Activated CD4-positive, CD25-positive, alpha-beta regulatory T cell treated with anti-CD3 and anti-CD28 coated beads, Interleukin-2, amount 50 U/mL, for 24 hours (primary cell): ENCODE measurements around the gene STK11.

Source experiments
- ATAC-seq, 2 donors: fragments of 150-1000 bp; cut with Tn5 transposase; one replicate each; pipeline ENCODE4 v1.10.0; 2021; ENCODE audit warnings: mild to moderate bottlenecking in 1 of 2, moderate library complexity in 1 of 2

Gene STK11

GRCh38 chr19:1211494-1212234 is 6.1 kb downstream of the STK11 start:
- ATAC-seq: no peak

- ATAC-seq: peak; percentile 87 to 94
Measured at GRCh38 chr19:1213391-1214286, 8.1 kb downstream of the STK11 start.

- ATAC-seq: no peak
Measured at GRCh38 chr19:1214299-1214861, 8.8 kb downstream of the STK11 start.

- ATAC-seq: no peak
Measured at GRCh38 chr19:1214862-1215731, 9.5 kb downstream of the STK11 start.

GRCh38 chr19:1216756-1217155 is 11.2 kb downstream of the STK11 start:
- ATAC-seq: no peak

GRCh38 chr19:1217366-1217765 is 11.8 kb downstream of the STK11 start:
- ATAC-seq: no peak

GRCh38 chr19:1218751-1219567 is 13.4 kb downstream of the STK11 start:
- ATAC-seq: no peak

- no peak for ATAC-seq
Measured at GRCh38 chr19:1219786-1220476, 14.4 kb downstream of the STK11 start.

- no peak for ATAC-seq
Measured at GRCh38 chr19:1220477-1220930, 14.9 kb downstream of the STK11 start.

GRCh38 chr19:1220976-1221903 is 15.7 kb downstream of the STK11 start:
- ATAC-seq: no peak

GRCh38 chr19:1221904-1222255 is 16.3 kb downstream of the STK11 start:
- no peak for ATAC-seq

- ATAC-seq: peak in 1 of 2 donors; percentile 18
Measured at GRCh38 chr19:1222394-1222793, 16.8 kb downstream of the STK11 start.

GRCh38 chr19:1223018-1223855 is 17.7 kb downstream of the STK11 start:
- ATAC-seq: peak in 1 of 2 donors; percentile 39

- ATAC-seq: no peak
Measured at GRCh38 chr19:1224047-1224825, 18.7 kb downstream of the STK11 start.

GRCh38 chr19:1224847-1225246 is 19.3 kb downstream of the STK11 start:
- ATAC-seq: no peak

- ATAC-seq: no peak
Measured at GRCh38 chr19:1225440-1226226, 20.1 kb downstream of the STK11 start.

GRCh38 chr19:1226227-1226518 is 20.6 kb downstream of the STK11 start:
- no peak for ATAC-seq
